Stimulated activated CD8-positive, alpha-beta memory T cell treated with anti-CD3 and anti-CD28 coated beads, Interleukin-15, amount 100 ng/mL, for 4 hours (primary cell): Measurements from ENCODE around the gene C6orf15.
A peak's percentile ranks its signal among the peaks of the same experiment; 100 is the strongest.

Experiments
- DNase-seq, 2 donors: peaks; one replicate each; pipeline ENCODE4 v3.0.0-alpha.2; 2020; ENCODE audit warnings: low read depth in 2 of 2

C6orf15 gene

GRCh38 chr6:31130751-31131150 is 18.4 kb upstream of the C6orf15 start:
- no peak for DNase-seq

- no peak for DNase-seq
Observed at GRCh38 chr6:31129130-31129529, 16.8 kb upstream of the C6orf15 start.

- peak; percentile 19 to 48 for DNase-seq
Observed at GRCh38 chr6:31128093-31128676, 15.8 kb upstream of the C6orf15 start.

GRCh38 chr6:31126396-31127175 is 14.2 kb upstream of the C6orf15 start:
- DNase-seq = no peak

GRCh38 chr6:31125586-31126363 is 13.4 kb upstream of the C6orf15 start:
- no peak for DNase-seq

- DNase-seq = no peak
Observed at GRCh38 chr6:31125162-31125561, 12.8 kb upstream of the C6orf15 start.

GRCh38 chr6:31122791-31123706 is 10.7 kb upstream of the C6orf15 start:
- DNase-seq = no peak

- DNase-seq = no peak
Observed at GRCh38 chr6:31121131-31121790, 8.9 kb upstream of the C6orf15 start.

GRCh38 chr6:31120151-31120915 is 8.0 kb upstream of the C6orf15 start, which contains the start of gene CDSN:
TSS of gene CDSN (minus strand) at chr6:31120446. CDS start at chr6:31120419, 27 bp downstream.
- DNase-seq = no peak

GRCh38 chr6:31118178-31118577 is 5.8 kb upstream of the C6orf15 start:
- no peak for DNase-seq

- no peak for DNase-seq
Observed at GRCh38 chr6:31116661-31117385, 4.4 kb upstream of the C6orf15 start.

GRCh38 chr6:31115941-31116560 is 3.7 kb upstream of the C6orf15 start:
- DNase-seq = no peak

GRCh38 chr6:31114970-31115849 is 2.8 kb upstream of the C6orf15 start:
- DNase-seq = no peak

GRCh38 chr6:31114541-31114878 is 2.1 kb upstream of the C6orf15 start, which contains the start of gene PSORS1C1:
TSS of gene PSORS1C1 (plus strand) at chr6:31114800. CDS start at chr6:31129633, 14,833 bp downstream.
- no peak for DNase-seq

GRCh38 chr6:31113861-31114540 is 1.6 kb upstream of the C6orf15 start:
- no peak for DNase-seq

GRCh38 chr6:31111712-31112111 is 663 bp downstream of the C6orf15 start:
- no peak for DNase-seq

GRCh38 chr6:31110825-31111582 is 1.4 kb downstream of the C6orf15 start:
- DNase-seq = no peak
